GM19351 (cell line): ENCODE measurements around the gene ACAA1.
"Not testable (repeated sequence)": the region's sequence is repeated elsewhere in the genome, so short reads cannot be mapped to it uniquely, and the experiment has no call there.

Experiments used
- ATAC-seq: cut with Tn5 transposase; IDR thresholded peaks from one replicate; pipeline ENCODE4 v1.9.1; 2021; ENCODE audit warnings: mild to moderate bottlenecking, moderate library complexity; ENCODE audit not compliant: unreplicated experiment

ACAA1 gene

DNA sequence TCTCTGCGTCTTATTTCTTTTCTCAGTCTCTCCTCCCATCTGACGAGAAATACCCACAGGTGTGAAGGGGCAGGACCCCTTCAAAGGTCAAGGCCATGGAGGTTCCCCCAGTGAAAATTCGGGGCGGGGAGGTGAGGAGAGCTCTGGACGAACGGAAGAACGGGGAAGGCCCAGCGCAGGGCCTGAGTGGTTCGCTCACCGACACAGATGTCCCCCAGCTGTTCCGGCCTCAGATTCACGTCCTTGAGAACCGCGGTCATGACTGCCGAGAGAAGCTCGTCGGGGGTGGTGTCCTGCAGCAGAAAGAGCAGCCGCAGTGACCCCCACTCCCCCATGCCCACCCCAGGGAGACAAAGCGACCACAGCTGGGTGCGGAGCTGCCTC is 542 bp downstream of the ACAA1 start:
- peak; percentile 11 for ATAC-seq

DNA sequence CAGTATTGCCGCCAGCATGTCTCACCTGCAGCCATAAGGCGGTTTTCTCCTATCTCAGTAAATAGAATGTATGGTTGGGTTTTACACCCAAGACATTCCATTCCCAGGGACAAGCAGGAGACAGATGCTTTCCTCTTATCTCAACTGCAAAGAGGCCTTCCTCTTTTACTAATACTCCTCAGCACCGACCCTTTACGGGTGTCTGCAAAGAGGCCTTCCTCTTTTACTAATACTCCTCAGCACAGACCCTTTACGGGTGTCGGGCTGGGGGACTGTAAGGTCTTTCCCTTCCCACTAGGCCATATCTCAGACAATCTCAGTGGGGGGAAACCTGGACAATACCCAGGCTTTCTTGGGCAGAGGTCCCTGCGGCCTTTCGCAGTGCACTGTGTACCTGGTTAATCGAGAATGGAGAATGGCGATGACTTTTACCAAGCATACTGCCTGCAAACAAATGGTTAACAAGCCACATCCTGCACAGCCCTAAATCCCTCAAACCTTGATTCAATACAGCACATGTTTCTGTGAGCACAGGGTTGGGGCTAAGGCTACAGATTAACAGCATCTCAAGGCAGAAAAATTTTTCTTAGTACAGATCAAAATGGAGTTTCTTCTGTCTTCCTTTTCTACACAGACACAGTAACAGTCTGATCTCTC is 1.2 kb downstream of the ACAA1 start:
- not testable (repeated sequence) for ATAC-seq

DNA sequence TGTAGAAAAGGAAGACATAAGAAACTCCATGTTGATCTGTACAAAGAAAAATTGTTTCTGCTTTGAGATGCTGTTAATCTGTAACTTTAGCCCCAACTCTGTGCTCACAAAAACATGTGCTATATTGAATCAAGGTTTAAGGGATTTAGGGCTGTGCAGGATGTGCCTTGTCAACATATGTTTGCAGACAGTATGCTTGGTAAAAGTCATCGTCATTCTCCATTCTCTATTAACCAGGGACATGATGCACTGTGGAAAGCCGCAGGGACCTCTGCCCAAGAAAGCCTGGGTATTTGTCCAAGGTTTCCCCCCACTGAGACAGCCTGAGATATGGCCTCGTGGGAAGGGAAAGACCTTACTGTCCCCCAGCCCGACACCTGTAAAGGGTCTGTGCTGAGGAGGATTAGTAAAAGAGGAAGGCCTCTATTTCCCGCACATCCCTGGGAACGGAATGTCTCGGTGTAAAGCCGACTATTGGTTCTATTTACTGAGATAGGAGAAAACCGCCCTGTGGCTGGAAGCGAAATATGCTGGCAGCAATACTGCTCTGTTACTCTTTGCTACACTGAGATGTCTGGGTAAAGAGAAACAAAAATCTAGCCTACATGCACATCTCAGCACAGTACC is 2.3 kb downstream of the ACAA1 start:
- not testable (repeated sequence) for ATAC-seq

DNA sequence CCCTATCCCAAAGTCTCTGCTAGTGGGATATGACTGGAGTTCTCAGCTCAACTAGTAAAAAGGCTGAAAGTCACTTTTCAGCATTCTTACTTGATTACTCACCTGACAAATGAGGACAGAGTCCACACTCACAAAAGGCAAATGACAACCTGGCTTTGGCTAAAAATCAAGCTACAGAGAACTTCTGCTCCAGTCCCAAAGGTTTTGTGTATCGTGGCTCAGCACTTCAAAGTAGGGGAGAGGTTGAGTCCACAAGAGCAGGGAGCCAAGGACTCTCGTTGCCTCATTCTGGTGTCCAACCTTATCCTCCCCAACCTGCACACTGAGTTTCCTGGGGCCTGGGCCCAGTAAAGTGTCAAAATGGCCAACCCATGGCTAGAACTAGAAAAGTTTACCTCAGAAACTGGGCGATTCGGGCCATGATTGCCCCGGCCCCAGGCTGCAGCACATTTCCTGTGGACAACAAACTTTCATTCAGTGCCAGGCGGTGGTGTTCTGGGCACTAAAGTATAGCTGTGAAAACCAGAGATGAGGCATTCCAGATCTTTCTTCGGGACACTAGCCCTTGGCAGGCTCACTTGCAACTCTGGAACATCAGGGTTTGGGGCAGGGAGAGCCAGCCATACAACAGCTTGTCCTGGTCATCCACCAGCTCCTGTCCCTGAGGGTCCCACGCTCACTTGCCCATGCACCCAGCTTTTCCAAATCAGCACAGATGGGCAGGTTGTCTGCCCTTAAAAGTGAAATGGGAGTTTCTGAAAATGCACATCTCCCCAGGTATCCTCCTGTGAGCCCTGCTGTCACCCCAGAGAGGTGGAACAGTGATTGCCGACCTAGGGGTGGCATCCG is 3.1 kb downstream of the ACAA1 start:
- no peak for ATAC-seq

DNA sequence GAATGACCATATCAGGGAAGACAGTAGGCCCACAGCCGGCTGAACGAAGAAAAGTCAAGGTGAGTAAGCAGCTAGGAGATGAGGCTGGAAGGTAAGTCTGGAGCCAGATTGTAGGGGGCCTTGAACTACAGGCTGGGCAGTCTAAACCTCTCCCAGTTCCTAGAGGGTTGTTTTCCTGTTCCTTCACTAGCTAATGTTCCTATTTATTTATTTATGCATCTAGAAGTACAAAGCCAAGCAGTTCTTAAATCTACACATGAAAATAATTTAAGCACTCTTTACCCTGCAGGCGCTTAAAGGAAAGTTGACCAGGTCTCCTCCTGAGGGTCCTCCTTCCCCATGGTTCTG is 3.7 kb downstream of the ACAA1 start:
- ATAC-seq: no peak

DNA sequence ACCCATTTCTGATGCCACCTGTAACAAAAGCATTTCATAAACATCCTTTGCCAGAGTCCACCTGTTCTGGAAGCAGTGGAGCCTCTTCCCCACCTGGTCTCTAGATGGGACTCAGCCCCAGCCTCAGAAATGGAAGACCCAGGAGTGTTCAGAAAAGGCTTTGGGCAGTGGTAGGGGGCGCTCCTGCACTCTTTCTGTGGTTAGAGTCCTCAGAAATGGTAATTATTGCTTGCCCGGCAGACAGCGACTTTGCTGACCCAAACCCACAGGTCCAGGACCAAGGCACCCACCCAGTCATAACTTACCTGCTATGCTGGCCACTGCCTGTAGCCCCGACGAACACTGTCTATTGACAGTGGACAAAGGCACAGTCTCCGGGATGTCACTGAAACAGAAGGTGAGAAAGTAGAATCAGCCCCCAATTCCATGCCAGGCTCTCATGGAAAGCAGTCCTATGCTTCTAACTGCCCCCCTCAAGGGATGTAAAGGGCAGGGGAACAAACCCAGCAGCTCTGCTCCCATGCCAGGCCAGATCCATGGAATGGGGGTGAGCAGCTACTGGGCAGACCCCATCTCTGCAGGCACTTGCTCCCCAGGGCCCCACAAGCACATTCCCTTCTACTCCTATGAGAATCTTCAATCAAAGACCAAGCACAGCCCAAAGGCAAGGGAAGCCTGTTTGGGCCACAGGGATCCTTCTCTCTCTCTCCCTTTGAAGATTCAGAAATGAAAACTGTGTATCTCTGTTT is 5.1 kb downstream of the ACAA1 start:
- no peak for ATAC-seq

DNA sequence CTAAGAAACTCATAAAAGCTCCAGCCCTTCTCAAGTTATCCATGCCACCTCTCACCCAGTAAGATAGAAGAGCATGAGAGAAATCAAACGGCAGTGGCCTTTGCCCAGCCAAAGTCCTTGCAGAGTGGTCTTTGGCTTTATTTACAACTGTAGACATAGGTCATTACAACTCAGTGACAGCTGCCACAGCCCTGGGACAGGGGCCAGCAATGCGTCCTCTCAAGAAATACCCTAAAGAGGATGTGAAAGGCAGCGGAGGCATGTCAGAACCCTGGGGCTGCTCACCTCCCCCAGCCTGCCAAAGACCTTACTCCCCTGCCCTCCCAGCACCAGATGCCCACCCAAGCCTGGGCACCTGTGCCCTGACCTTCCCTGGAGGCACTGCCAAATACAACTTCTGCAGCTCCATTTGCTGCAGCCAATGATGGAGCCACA is 6.3 kb downstream of the ACAA1 start:
- no peak for ATAC-seq

DNA sequence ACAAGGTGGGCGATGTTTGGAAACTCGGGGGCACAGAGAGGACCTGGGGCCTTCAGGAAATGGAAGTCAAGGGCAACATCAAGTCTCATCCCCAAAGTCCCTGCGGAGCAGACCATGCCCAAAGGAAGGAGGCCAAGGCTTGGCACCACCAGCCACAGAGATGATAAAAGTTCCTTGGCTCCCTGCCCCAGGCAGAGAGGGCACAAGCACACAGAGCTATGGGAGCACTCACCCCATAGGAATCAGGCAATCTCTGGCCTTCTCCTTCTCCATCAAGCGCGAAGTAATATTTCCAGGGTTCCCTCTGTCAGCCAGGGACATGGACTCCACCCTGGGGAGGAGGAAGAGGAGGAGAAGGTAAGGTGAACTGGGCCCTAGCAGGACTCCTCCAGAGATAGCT is 7.9 kb downstream of the ACAA1 start:
- no peak for ATAC-seq

DNA sequence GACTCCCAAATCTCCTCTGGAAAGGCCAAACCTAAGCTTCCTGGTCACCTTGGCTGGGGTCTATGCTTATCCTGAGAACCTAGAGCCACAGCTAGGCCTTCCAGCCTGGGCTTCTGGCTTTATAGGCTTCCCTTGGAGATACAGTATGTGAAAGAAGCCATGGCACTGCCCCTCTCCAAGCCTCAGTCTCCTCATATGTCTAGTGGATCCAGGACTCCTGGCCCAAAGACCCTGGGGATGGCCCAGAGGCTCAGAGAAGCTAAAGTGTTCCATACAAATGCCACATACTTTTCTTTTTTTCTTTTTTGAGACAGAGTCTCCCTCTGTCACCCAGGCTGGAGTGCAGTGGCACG is 8.6 kb downstream of the ACAA1 start:
- no peak for ATAC-seq

DNA sequence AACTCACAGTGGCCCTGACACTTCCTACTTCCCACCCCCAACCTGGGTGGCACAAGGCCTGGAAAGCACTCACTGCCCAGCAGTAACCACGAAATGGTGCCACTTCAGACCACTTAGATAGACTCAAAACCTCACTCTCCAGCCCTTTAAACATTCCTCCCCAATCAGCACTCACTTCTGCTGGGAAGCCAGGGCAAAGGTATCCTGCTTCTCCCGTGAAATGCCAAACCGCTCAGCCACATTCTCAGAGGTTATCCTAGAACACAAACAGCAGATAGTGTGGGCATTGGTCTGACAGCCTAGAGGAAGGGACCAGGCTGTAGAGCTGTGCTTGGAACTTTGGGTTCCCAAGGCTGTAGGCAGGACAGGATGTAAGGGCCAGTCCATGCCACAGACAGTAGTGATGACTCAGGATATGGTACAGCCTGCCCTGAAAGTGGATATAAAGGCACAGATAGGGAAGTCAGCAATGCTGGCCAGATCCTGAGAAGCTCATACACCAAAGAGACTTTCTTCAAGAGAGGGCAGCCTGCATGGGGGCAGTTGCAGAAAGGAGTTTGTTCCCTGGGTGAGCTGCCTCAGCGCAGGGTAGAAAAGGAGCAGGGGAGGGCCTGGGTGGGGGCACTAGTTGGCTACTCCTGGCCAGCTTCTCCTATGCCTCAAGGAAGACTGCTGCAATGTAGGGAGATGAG is 9.2 kb downstream of the ACAA1 start:
- ATAC-seq: no peak

DNA sequence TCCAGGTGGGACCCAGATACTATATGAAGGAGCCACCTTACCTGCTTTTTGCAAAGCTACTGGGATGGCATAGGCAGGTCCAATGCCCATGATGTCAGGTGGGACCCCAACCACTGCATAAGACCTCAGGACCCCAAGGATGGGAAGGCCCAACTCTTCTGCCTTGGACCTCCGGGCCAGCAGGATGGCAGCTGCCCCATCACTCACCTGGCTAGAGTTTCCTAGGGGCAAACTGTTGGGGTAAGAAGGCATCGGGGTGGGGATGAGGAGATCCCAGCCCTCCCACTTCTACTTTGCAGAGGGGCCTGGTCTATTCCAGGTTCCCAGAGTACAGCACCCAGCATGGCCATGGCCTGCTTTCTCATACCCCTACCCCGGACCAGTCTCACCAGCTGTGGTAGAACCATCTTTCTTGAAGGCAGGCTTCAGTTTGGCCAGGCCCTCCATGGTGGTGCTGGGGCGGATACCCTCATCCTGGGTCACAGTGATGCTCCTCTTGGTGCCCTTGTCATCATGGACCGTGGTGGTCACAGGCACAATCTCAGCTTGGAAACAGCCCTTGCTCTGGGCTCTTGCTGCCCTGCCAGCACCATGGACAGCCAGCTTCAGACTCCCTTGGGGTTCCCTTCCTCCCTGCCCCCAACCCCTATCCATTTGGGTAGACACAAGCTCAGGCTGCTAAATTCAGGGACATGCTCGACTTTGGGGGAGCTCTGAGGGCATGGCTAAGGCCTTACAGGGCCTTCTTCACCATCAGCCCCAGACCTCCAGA is 10.6 kb downstream of the ACAA1 start:
- no peak for ATAC-seq

DNA sequence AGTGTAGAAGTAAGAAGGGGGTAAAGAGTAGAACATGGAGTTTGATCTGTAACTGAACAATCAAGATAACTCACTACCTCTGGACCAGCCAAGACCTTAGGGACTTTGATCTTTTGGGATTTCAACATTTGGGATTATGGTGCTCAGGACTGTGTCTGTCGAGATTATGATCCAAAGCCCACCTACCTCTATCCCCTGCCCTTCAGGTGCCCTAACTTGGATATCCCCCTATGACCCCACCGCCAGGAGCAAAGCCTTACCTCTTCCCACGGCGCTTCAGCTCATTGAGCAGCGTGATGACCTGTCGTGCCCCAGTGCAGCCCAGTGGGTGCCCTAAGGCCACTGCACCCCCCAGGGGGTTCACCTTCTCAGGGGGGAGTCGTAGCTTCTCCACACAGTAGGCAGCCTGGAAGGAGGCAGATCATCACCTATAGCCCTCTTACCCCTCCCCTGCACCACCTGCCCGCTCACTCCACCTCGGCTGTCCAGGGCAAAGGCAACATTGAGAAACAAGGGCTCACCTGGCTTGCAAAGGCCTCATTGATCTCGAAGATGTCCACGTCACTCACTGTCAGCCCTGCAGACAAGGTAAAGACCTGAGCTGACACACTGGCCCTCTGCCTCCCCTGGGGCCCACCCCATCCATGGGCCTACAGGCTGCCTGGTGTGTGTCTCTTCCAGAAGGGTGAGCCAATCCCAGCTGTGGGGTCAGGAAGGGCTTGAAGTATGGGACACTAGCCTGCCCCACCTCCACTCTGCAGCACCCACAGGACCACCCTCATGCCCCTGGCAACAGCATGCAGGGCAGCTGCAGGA is 11.4 kb downstream of the ACAA1 start:
- ATAC-seq: no peak

DNA sequence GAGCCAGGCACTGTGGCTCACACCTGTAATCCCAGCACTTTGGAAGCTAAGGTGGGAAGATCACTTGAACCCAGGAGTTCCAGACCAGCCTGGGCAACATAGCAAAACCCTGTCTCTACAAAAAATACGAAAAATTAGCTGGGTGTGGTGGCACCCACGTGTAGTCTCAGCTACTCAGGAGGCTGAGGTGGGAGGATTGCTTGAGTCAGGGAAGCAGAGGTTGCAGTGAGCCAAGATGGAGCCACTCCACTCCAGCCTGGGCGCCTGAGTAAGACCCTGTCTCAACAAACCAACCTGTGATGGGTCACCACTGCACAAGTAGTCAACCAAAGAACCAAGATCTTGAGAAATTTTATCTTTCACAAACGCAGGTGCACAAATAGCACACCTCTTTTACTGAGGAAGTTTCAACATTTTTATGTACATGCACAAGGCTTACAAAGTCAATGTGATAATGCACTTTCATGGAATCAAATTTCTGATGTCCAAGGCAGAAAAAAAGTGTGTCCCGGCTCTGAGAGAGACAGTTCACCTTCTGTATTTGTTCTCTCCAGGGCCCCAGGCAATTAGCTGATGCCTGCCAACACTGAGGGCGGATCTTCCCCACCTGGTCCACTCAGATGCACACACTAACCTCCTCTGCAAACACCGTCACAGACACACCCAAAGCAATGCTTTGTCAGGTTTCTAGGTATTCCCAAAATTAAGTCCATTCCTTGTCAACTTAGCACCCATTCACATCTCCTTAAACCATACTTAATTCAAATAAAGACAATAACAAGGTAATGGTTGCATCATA is 12.4 kb downstream of the ACAA1 start:
- no peak for ATAC-seq

DNA sequence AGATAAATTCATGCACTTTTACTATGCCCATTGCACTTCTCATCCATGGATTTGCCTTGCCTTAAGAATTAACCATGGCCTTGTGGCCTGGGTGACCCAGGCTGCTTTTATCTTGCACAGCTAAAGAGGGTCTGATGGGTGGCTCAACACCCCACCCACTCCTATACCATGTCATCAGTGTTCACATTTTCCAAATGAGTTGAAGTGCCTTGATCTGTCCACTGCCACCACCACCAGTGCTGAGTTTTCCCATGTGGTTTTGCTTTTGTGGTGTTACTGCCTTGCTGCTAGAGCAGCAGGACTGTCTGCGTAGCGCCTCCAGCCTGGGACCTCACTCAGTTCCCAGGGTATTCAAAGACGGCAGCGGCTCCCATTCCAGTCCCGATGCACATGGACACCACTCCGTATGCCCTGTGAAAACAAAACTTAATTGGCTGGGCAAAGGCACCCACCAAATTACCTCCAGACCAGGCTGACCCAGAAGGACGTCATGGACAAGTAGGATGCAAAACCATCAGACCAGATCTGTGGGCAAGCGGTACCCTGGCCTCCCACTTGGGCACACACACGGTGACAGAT is 14.1 kb downstream of the ACAA1 start:
- no peak for ATAC-seq

DNA sequence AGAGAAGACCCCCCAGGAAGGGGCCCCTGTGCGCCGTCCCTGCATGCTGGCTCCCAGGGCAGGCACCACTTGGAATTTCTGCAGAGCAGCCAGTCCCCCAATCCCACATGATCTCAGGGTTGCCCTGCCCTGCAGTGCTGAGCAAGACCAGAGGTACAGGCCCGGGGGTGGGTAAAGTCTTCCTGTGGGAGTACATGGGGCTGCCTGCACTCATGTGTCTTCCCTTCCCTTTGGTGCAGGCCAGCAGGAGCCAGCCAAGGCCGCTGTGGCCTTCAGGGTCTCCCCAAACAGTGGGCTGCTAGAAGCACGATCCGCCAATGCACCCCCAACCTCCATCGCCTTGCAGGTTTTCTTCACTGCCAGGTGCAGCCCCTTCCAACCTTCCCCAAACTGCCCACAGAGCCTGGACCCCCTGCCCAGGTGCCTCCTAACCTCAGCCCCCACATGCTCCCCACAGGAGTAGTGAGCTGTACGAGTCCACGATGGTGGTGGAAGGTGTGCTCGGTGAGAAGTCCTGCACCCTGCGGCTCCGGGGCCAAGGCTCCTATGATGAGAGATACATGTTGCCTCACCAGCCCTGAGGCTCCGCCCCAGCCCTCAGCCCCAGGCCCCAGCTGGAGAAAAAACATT is 15.0 kb downstream of the ACAA1 start:
- no peak for ATAC-seq

DNA sequence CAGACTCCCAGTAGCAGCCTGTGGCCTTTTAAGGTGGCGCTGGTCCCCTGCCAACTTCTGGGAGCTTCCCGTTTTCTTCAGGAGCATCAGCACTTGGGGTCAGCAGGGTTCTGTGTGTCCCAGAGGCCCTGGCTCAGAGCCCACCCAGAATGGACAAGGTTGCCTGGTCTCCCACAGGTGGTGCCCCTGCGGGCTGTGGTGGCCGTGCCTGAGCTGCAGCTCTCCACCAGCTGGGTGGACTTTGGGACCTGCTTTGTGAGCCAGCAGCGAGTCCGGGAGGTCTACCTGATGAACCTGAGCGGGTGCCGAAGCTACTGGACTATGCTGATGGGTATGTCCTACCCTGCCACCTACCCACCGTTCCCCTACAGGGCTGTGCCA is 15.5 kb downstream of the ACAA1 start:
- ATAC-seq: no peak

DNA sequence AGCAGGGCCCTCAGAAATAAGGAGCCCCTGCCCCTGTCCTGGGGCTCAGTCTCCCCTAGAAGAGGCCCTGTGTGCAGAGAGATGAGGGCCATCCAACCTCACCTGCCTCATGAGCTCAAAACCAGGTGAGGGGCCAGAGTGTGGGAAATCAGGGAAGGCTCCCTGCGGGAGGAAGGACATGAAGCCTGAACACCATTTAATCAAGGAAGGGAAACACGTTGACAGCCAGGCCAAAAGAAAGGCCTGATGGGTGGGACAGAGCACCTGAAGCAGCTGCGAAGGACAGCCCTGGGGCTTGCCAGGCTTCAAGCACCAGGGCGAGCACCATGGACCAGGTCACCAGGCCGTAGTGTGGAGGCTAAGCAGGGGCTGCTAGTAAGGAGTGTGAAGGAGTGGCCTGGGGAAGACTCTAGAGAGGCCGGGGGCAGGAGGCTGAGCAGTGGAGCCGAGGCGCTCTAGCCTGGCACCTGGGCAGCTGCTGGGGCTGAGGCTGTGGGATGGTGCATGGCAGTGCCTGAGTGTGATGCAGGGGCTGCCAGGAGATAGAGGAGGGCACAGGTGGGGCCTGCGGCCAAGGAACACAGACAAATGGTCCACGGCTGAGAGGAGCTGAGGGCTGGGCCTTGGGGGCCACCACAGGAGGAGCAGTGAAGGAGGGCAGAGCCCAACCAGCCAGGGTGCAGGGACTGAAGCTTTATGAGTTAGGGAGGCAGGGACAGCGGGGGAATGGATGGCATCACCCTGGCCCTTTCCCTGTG is 16.1 kb downstream of the ACAA1 start:
- no peak for ATAC-seq
